T-cell (primary cell): ENCODE data around the gene UNG. TPM values are rescaled to one million over a fixed set of nuclear protein-coding genes. Genes with fewer than 3 reads are reported as not detected.

Experiments
- ATAC-seq, 4 experiments: fragments of 200-7000 bp in 3 of 4; fragments of 150-1000 bp in 1 of 4; cut with Tn5 transposase; replicated peaks in 1 of 4; 1 replicate in 3 of 4; 2 replicates in 1 of 4; pipeline ENCODE4 v1.10.0; 2021; ENCODE audit warnings: moderate library complexity in 3 of 4, mild to moderate bottlenecking in 2 of 4, moderate number of reproducible peaks in 1 of 4
- CTCF ChIA-PET, 2 donors: fragments of 300-600 bp; sonication (Branson Sonifier 250); formaldehyde crosslinking; loops; one replicate each; lab custom pipeline; 2022; ENCODE audit warnings: antibody characterized with exemption in 2 of 2; lab: Charles Lee
- POLR2A ChIA-PET, 2 donors: fragments of 300-600 bp; sonication (Branson Sonifier 250); formaldehyde crosslinking; loops; one replicate each; lab custom pipeline; 2022; ENCODE audit warnings: antibody characterized with exemption in 2 of 2; lab: Charles Lee
- DNase-seq, 35 experiments: peaks; one replicate each; pipeline versions ENCODE4 v3.0.0 to v3.0.0-alpha.2; 2013 to 2023
- H3K27ac ChIP-seq: one replicate; pipeline ENCODE4 v1.5.1; 2013; ENCODE audit warnings: low read length
- H3K27me3 ChIP-seq, 2 experiments: replicated peaks in 1 of 2; 1 replicate in 1 of 2; 2 replicates in 1 of 2; pipeline versions ENCODE4 v1.6.1 to v1.7.0; 2013; ENCODE audit warnings: low read length in 1 of 2, mixed read lengths in 1 of 2; ENCODE audit not compliant: control insufficient read depth in 2 of 2, insufficient read depth in 2 of 2; ENCODE audit errors: extremely low read depth in 1 of 2
- H3K36me3 ChIP-seq, 2 donors: 1 replicate in 1 of 2; 2 replicates in 1 of 2; pipeline versions ENCODE4 v1.6.1 to v1.7.0; 2013; ENCODE audit warnings: low read length in 1 of 2; ENCODE audit not compliant: control insufficient read depth in 2 of 2, insufficient read depth in 1 of 2; ENCODE audit errors: extremely low read depth in 1 of 2
- H3K4me1 ChIP-seq, 2 experiments: 1 replicate in 1 of 2; 2 replicates in 1 of 2; pipeline versions ENCODE4 v1.6.1 to v1.7.0; 2013; ENCODE audit warnings: low read length in 2 of 2, mixed read lengths in 1 of 2; ENCODE audit not compliant: insufficient read depth in 2 of 2, control insufficient read depth in 1 of 2; ENCODE audit errors: extremely low read depth in 1 of 2
- H3K4me3 ChIP-seq, 2 donors: 1 replicate in 1 of 2; 2 replicates in 1 of 2; pipeline versions ENCODE4 v1.5.1 to v1.7.0; 2013; ENCODE audit warnings: mild to moderate bottlenecking in 2 of 2, low read length in 1 of 2, moderate library complexity in 1 of 2; ENCODE audit not compliant: control insufficient read depth in 1 of 2; ENCODE audit errors: extremely low read depth in 1 of 2
- H3K9me3 ChIP-seq: 2 replicates; pipeline ENCODE4 v1.7.0; 2013
- H3K27ac Mint-ChIP-seq, 2 donors: one replicate each; pipeline ENCODE4 v1.8.0; 2020 to 2021; ENCODE audit warnings: mild to moderate bottlenecking in 2 of 2, mixed read lengths in 2 of 2
- H3K27me3 Mint-ChIP-seq, 2 donors: one replicate each; pipeline ENCODE4 v1.8.0; 2021 to 2022; ENCODE audit warnings: mixed read lengths in 2 of 2
- H3K36me3 Mint-ChIP-seq: one replicate; pipeline ENCODE4 v1.8.0; 2021; ENCODE audit warnings: mixed read lengths
- H3K4me1 Mint-ChIP-seq, 3 donors: one replicate each; pipeline ENCODE4 v1.8.0; 2020 to 2022; ENCODE audit warnings: mixed read lengths in 3 of 3, mild to moderate bottlenecking in 1 of 3
- H3K4me3 Mint-ChIP-seq, 3 donors: one replicate each; pipeline ENCODE4 v1.8.0; 2020 to 2022; ENCODE audit warnings: mild to moderate bottlenecking in 3 of 3, mixed read lengths in 3 of 3, moderate library complexity in 3 of 3
- H3K9me3 Mint-ChIP-seq, 3 donors: one replicate each; pipeline ENCODE4 v1.8.0; 2020 to 2022; ENCODE audit warnings: mixed read lengths in 3 of 3
- WGBS: methylation state at CpG from one replicate; pipeline ENCODE4 v1.1.5; 2013; ENCODE audit warnings: missing lambda C conversion rate; ENCODE audit not compliant: insufficient coverage; 5-methylcytosine and 5-hydroxymethylcytosine counted together
- total RNA-seq, 35 experiments: library from RNA in 6 of 35; stranded (reverse) in 6 of 35; fragments of 120-200 nt in 1 of 35; gene quantifications; one replicate each; pipeline versions ENCODE4 v1.2.1 to v1.2.4 and lab custom pipeline; 2013 to 2026

The UNG gene
- total RNA-seq, 5 donors from 2014 or later (not counting 1 experiment from before 2014, with no cell fraction given): 8.7 to 19.7 (median 16.8) TPM

- H3K36me3 Mint-ChIP-seq: peaks cover 10% of the 10 kb centered on the region
- Histone ChIP-seq H3K4me1 (no peaks in the 10 kb centered on the region), H3K4me3 (no peak overlapping the region), H3K27ac (no peak overlapping the region), H3K27me3 (no peaks in the 10 kb centered on the region), H3K36me3 (no peaks in the 10 kb centered on the region), H3K9me3 (no peaks in the 10 kb centered on the region)
- no peak for ATAC-seq
- no peaks in the 10 kb centered on the region for H3K9me3 Mint-ChIP-seq
- no peaks in the 10 kb centered on the region for H3K27me3 Mint-ChIP-seq
- peaks cover 6 to 7% (median 6%) of the 10 kb centered on the region in 3 donors for H3K4me1 Mint-ChIP-seq
- H3K4me3 Mint-ChIP-seq: no peak overlapping the region
- no CpG with 5 or more reads among the region's 4 CpGs for WGBS
- ChIA-PET CTCF (interaction anchor here in 1 of 2 donors (1.6 kb wide), 1 partner anchor 9 kb away, joined by 10 read pairs; no protein-coding TSS in a partner anchor), POLR2A (no interaction called here)
- no peak overlapping the region for H3K27ac Mint-ChIP-seq
- DNase-seq: no peak
Measured at GRCh38 chr12:109120557-109120956, 23.2 kb downstream of the UNG start.

- H3K9me3 Mint-ChIP-seq: no peaks in the 10 kb centered on the region
- DNase-seq: no peak
- CTCF ChIA-PET: no interaction called here
- no peak for ATAC-seq
- H3K27me3 ChIP-seq: no peaks in the 10 kb centered on the region
- H3K36me3 Mint-ChIP-seq: peaks cover 6% of the 10 kb centered on the region
- WGBS: 100% methylated on average over 1 of the region's 3 CpGs
- POLR2A ChIA-PET: interaction anchor here in 1 of 2 donors (0.6 kb wide), 1 partner anchor 32 kb away, joined by 8 read pairs; no protein-coding TSS in a partner anchor
- peaks cover 0 to under 1% (median 0%) of the 10 kb centered on the region in 3 donors for H3K4me1 Mint-ChIP-seq
- H3K27me3 Mint-ChIP-seq: no peaks in the 10 kb centered on the region
- no peak overlapping the region for H3K4me3 ChIP-seq
- H3K9me3 ChIP-seq: no peaks in the 10 kb centered on the region
- no peak overlapping the region for H3K27ac ChIP-seq
- no peak overlapping the region for H3K27ac Mint-ChIP-seq
- no peak overlapping the region for H3K4me3 Mint-ChIP-seq
- no peaks in the 10 kb centered on the region for H3K4me1 ChIP-seq
- H3K36me3 ChIP-seq: no peaks in the 10 kb centered on the region
Measured at GRCh38 chr12:109121346-109121880, 24.0 kb downstream of the UNG start.

- peaks cover 6% of the 10 kb centered on the region for H3K36me3 Mint-ChIP-seq
- Histone ChIP-seq H3K36me3 (no peaks in the 10 kb centered on the region), H3K27me3 (no peaks in the 10 kb centered on the region), H3K4me3 (no peak overlapping the region), H3K4me1 (no peaks in the 10 kb centered on the region), H3K27ac (no peak overlapping the region), H3K9me3 (no peaks in the 10 kb centered on the region)
- H3K27me3 Mint-ChIP-seq: no peaks in the 10 kb centered on the region
- POLR2A ChIA-PET: interaction anchor here in 1 of 2 donors (0.6 kb wide), 1 partner anchor 761 kb away, joined by 3 read pairs; no protein-coding TSS in a partner anchor
- CTCF ChIA-PET: interaction anchor here in 1 of 2 donors (0.6 kb wide), 1 partner anchor 1480 kb away, joined by 5 read pairs; no protein-coding TSS in a partner anchor
- no peak overlapping the region for H3K4me3 Mint-ChIP-seq
- ATAC-seq (no peak), DNase-seq (no peak)
- H3K4me1 Mint-ChIP-seq: no peaks in the 10 kb centered on the region
- WGBS: 100% methylated on average over 5 of the region's 12 CpGs
- H3K27ac Mint-ChIP-seq: no peak overlapping the region
- no peaks in the 10 kb centered on the region for H3K9me3 Mint-ChIP-seq
Measured at GRCh38 chr12:109124878-109125648, 27.7 kb downstream of the UNG start.

- H3K36me3 ChIP-seq: no peaks in the 10 kb centered on the region
- WGBS: 84% methylated on average over 7 of the region's 7 CpGs
- H3K4me3 ChIP-seq: no peak overlapping the region
- DNase-seq (no peak), ATAC-seq (no peak)
- H3K27ac Mint-ChIP-seq: no peak overlapping the region
- CTCF ChIA-PET: no interaction called here
- peaks cover 6% of the 10 kb centered on the region for H3K36me3 Mint-ChIP-seq
- no peaks in the 10 kb centered on the region for H3K27me3 ChIP-seq
- no peak overlapping the region for H3K4me3 Mint-ChIP-seq
- no peaks in the 10 kb centered on the region for H3K4me1 Mint-ChIP-seq
- no peaks in the 10 kb centered on the region for H3K27me3 Mint-ChIP-seq
- no peaks in the 10 kb centered on the region for H3K9me3 ChIP-seq
- no peaks in the 10 kb centered on the region for H3K4me1 ChIP-seq
- no peak overlapping the region for H3K27ac ChIP-seq
- no peaks in the 10 kb centered on the region for H3K9me3 Mint-ChIP-seq
- POLR2A ChIA-PET: interaction anchor here in 1 of 2 donors (0.6 kb wide), 1 partner anchor 760 kb away, joined by 3 read pairs; no protein-coding TSS in a partner anchor
Measured at GRCh38 chr12:109125791-109126190, 28.4 kb downstream of the UNG start.

- Mint-ChIP-seq H3K27me3 (no peaks in the 10 kb centered on the region), H3K4me3 (no peak overlapping the region), H3K9me3 (no peaks in the 10 kb centered on the region), H3K36me3 (peaks cover 6% of the 10 kb centered on the region), H3K27ac (no peak overlapping the region), H3K4me1 (no peaks in the 10 kb centered on the region)
- ChIA-PET CTCF (interaction anchor here in 1 of 2 donors (0.7 kb wide), 1 partner anchor 10 kb away, joined by 6 read pairs; the partner anchor contains the start of gene ACACB), POLR2A (no interaction called here)
- Histone ChIP-seq H3K4me1 (no peaks in the 10 kb centered on the region), H3K9me3 (no peaks in the 10 kb centered on the region), H3K4me3 (no peak overlapping the region), H3K36me3 (no peaks in the 10 kb centered on the region), H3K27ac (no peak overlapping the region), H3K27me3 (no peaks in the 10 kb centered on the region)
- DNase-seq: no peak
- no peak for ATAC-seq
- 73% methylated on average over 2 of the region's 3 CpGs for WGBS
Measured at GRCh38 chr12:109126784-109127183, 29.4 kb downstream of the UNG start.

- no peaks in the 10 kb centered on the region for H3K27me3 ChIP-seq
- peaks cover 6% of the 10 kb centered on the region for H3K36me3 Mint-ChIP-seq
- H3K4me3 Mint-ChIP-seq: no peak overlapping the region
- H3K27me3 Mint-ChIP-seq: no peaks in the 10 kb centered on the region
- ChIA-PET CTCF (interaction anchor here (0.5 to 0.7 kb wide), 4 partner anchors 11 to 45 kb away, joined by 3 to 6 read pairs (median 4); partner anchors contain the start of gene ACACB (in 1 of the 2)), POLR2A (no interaction called here)
- ATAC-seq (no peak), DNase-seq (no peak)
- H3K4me1 ChIP-seq: no peaks in the 10 kb centered on the region
- H3K4me3 ChIP-seq: no peak overlapping the region
- no peaks in the 10 kb centered on the region for H3K9me3 ChIP-seq
- no peak overlapping the region for H3K27ac ChIP-seq
- no peak overlapping the region for H3K27ac Mint-ChIP-seq
- no peaks in the 10 kb centered on the region for H3K36me3 ChIP-seq
- no peaks in the 10 kb centered on the region for H3K4me1 Mint-ChIP-seq
- no peaks in the 10 kb centered on the region for H3K9me3 Mint-ChIP-seq
- 96% methylated on average over 7 of the region's 13 CpGs for WGBS
Measured at GRCh38 chr12:109127533-109128242, 30.3 kb downstream of the UNG start.
